Measurements from ENCODE around the gene HGD.
"Not testable (repeated sequence)": the region's sequence is repeated elsewhere in the genome, so short reads cannot be mapped to it uniquely, and the experiment has no call there.

HGD gene

GRCh38 chr3:120652281-120652680 is 29.8 kb downstream of the HGD start:
- Histone ChIP-seq H3K36me3 (ENCODE audit: control insufficient read depth, insufficient read depth, low read length) (no peaks in the 10 kb centered on the region), H3K27ac (ENCODE audit: low read depth, low read length, severe bottlenecking) (no peak overlapping the region), H3K9me3 (ENCODE audit: control insufficient read depth, low read length) (no peaks in the 10 kb centered on the region), H3K4me3 (ENCODE audit: extremely low read depth, insufficient read depth, low read length, poor library complexity, severe bottlenecking) (no peak overlapping the region), H3K4me1 (ENCODE audit: control insufficient read depth, insufficient read depth, low read length, poor library complexity, severe bottlenecking) (no peaks in the 10 kb centered on the region)
- 100% methylated on average over 1 of the region's 3 CpGs; no CpG with 5 or more reads in 1 of the 2 experiments for WGBS, 2 experiments (ENCODE audit: insufficient coverage in 2 of 2)

- H3K9me3 ChIP-seq (ENCODE audit: control insufficient read depth, low read length): no peaks in the 10 kb centered on the region
- H3K4me3 ChIP-seq (ENCODE audit: extremely low read depth, insufficient read depth, low read length, poor library complexity, severe bottlenecking): no peak overlapping the region
- H3K4me1 ChIP-seq (ENCODE audit: control insufficient read depth, insufficient read depth, low read length, poor library complexity, severe bottlenecking): no peaks in the 10 kb centered on the region
- 75 to 87% methylated on average over 1 of the region's 2 CpGs for WGBS, 2 experiments (ENCODE audit: insufficient coverage in 2 of 2)
- no peaks in the 10 kb centered on the region for H3K36me3 ChIP-seq (ENCODE audit: control insufficient read depth, insufficient read depth, low read length)
- H3K27ac ChIP-seq (ENCODE audit: low read depth, low read length, severe bottlenecking): no peak overlapping the region
These were observed 31.7 kb downstream of the HGD start for GRCh38 chr3:120650311-120650710.

DNA sequence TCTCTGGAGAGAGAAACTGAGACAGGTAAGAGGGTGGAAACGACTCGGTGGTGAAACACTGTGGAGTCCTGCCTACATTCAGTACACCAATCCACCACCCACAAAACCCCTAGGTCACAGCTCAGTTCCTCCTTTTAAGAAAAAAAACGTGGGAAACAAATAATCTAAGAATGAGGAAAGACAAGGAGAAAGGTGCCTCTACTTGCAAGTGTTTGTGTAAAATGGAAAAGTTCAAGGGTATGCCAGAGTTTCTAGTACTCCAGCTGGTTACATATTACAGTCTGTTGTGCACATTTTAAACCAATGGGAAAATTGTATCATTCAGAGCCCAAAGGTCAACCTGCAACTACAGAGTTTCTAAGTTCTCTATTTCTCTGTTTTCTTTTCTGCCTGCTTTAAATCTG is 32.2 kb downstream of the HGD start:
- Histone ChIP-seq H3K4me1 (ENCODE audit: control insufficient read depth, insufficient read depth, low read length, poor library complexity, severe bottlenecking) (no peaks in the 10 kb centered on the region), H3K36me3 (ENCODE audit: control insufficient read depth, insufficient read depth, low read length) (no peaks in the 10 kb centered on the region), H3K4me3 (ENCODE audit: extremely low read depth, insufficient read depth, low read length, poor library complexity, severe bottlenecking) (no peak overlapping the region), H3K27ac (ENCODE audit: low read depth, low read length, severe bottlenecking) (no peak overlapping the region), H3K9me3 (ENCODE audit: control insufficient read depth, low read length) (no peaks in the 10 kb centered on the region)
- no CpG with 5 or more reads among the region's 3 CpGs for WGBS, 2 experiments (ENCODE audit: insufficient coverage in 2 of 2)

- WGBS, 2 experiments (ENCODE audit: insufficient coverage in 2 of 2): 86 to 90% methylated on average over 4 to 5 of the region's 5 CpGs
- no peak overlapping the region for H3K27ac ChIP-seq (ENCODE audit: low read depth, low read length, severe bottlenecking)
These were observed 33.7 kb downstream of the HGD start for GRCh38 chr3:120648290-120648689.

GRCh38 chr3:120646771-120647432 is 35.1 kb downstream of the HGD start:
- H3K4me3 ChIP-seq (ENCODE audit: extremely low read depth, insufficient read depth, low read length, poor library complexity, severe bottlenecking): no peak overlapping the region
- no peaks in the 10 kb centered on the region for H3K9me3 ChIP-seq (ENCODE audit: control insufficient read depth, low read length)
- 88 to 95% methylated on average over 3 to 4 of the region's 5 CpGs for WGBS, 2 experiments (ENCODE audit: insufficient coverage in 2 of 2)
- H3K27ac ChIP-seq (ENCODE audit: low read depth, low read length, severe bottlenecking): no peak overlapping the region
- no peaks in the 10 kb centered on the region for H3K36me3 ChIP-seq (ENCODE audit: control insufficient read depth, insufficient read depth, low read length)
- H3K4me1 ChIP-seq (ENCODE audit: control insufficient read depth, insufficient read depth, low read length, poor library complexity, severe bottlenecking): no peaks in the 10 kb centered on the region

More at GRCh38 chr3:120648290-120648689, 33.7 kb downstream of the HGD start:
- no peak overlapping the region for H3K4me3 ChIP-seq (ENCODE audit: extremely low read depth, insufficient read depth, low read length, poor library complexity, severe bottlenecking)
- H3K4me1 ChIP-seq (ENCODE audit: control insufficient read depth, insufficient read depth, low read length, poor library complexity, severe bottlenecking): no peaks in the 10 kb centered on the region
- no peaks in the 10 kb centered on the region for H3K36me3 ChIP-seq (ENCODE audit: control insufficient read depth, insufficient read depth, low read length)
- no peaks in the 10 kb centered on the region for H3K9me3 ChIP-seq (ENCODE audit: control insufficient read depth, low read length)

DNA sequence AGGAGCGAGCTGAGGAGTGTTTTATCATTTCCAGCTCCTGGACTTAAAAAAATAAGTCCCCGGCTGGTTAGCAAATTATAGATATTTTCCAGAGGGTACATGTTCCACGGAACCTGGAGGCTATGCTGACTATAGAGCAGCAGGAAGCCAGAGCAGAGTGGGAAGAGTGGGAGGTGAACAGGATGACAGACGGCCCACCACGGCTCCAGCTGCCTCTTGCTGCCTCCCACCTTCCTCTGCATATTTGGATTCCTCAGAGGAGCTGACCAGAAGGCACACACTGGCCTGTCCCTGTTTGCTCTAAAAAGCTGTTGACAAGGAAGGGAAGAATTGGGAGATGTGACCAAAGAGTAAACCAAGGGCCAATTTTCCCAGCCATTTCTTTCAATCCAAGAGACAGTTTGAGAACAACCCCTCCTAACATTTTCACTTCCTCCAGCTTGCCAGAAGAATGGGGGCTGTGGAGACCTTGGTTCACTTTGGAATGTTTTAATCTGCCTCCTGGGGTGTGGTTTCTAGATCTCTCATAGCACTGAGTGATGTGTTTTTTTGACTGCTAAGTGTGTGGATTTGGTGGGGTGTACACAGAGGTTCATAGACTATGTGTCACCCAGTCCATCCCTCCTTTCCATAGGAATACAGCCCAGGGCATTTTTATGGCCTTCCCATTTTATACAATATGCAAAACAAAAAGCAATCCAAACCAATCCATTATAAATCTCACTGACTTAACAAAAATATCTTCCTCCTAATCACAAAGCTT is 36.8 kb downstream of the HGD start:
- Histone ChIP-seq H3K4me1 (ENCODE audit: control insufficient read depth, insufficient read depth, low read length, poor library complexity, severe bottlenecking) (no peaks in the 10 kb centered on the region), H3K9me3 (ENCODE audit: control insufficient read depth, low read length) (no peaks in the 10 kb centered on the region), H3K27ac (ENCODE audit: low read depth, low read length, severe bottlenecking) (no peak overlapping the region), H3K36me3 (ENCODE audit: control insufficient read depth, insufficient read depth, low read length) (no peaks in the 10 kb centered on the region), H3K4me3 (ENCODE audit: extremely low read depth, insufficient read depth, low read length, poor library complexity, severe bottlenecking) (no peak overlapping the region)
- 83 to 94% methylated on average over 3 of the region's 5 CpGs for WGBS, 2 experiments (ENCODE audit: insufficient coverage in 2 of 2)

DNA sequence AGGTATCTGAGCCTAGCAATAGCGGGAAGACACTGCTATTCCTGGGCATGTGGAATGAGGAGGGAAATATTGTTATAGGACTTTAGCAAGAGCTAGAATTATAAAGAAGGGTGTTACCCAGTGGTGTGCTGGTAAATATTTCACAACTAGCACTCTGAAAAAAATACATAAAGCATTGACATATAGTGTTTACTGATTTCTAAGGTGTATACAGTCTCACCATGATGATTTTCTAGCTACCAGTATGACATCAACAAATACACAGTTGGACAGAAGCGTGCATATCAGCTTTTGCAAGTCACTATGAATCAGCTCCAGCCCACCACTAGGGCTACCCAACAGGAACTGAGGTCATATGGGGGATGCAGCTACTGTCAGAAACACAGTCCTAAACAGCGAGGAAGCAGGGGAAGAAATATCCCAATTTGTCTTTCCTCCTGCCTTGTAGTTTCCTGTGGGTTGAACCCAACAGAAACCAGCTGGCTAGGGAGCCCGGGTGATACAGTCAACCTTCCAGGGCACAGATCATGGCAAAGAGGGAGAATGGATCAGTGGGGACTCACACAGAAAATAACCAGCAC is 39.6 kb downstream of the HGD start:
- Histone ChIP-seq H3K4me3 (ENCODE audit: extremely low read depth, insufficient read depth, low read length, poor library complexity, severe bottlenecking) (no peak overlapping the region), H3K27ac (ENCODE audit: low read depth, low read length, severe bottlenecking) (peak overlapping the region; percentile 62)
- 100% methylated on average over 2 to 3 of the region's 4 CpGs for WGBS, 2 experiments (ENCODE audit: insufficient coverage in 2 of 2)

DNA sequence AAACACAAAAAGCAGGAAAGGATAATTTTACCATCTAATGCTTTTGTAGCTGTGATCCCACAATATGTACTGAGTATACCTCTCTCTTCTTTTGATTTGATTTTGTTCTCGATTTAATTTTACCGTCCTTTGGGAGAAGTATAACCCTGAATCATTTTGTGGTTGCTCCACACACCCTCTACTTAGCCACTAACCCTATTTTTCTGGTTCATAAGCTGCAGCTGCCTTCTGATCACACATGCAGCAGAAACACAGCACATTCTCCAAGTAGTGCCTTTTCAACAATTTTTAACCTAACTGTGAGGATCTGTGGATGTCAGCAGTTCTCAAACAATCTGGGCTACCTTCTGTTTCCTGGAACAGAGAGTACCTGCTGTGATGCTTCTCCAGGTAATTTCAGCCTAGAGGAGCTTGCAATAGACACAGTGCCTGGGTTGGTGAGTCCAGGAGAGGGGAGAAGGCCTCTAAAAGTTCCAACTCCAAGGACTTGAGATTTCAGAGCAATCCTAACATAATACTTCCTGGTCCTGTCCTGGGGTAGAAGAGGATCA is 40.3 kb downstream of the HGD start:
- no peaks in the 10 kb centered on the region for H3K4me1 ChIP-seq (ENCODE audit: control insufficient read depth, insufficient read depth, low read length, poor library complexity, severe bottlenecking)
- H3K36me3 ChIP-seq (ENCODE audit: control insufficient read depth, insufficient read depth, low read length): no peaks in the 10 kb centered on the region
- H3K4me3 ChIP-seq (ENCODE audit: extremely low read depth, insufficient read depth, low read length, poor library complexity, severe bottlenecking): no peak overlapping the region
- H3K27ac ChIP-seq (ENCODE audit: low read depth, low read length, severe bottlenecking): peak overlapping the region; percentile 62
- H3K9me3 ChIP-seq (ENCODE audit: control insufficient read depth, low read length): no peaks in the 10 kb centered on the region
- WGBS, 2 experiments (ENCODE audit: insufficient coverage in 2 of 2): 100% methylated on average over 1 to 2 of the region's 2 CpGs

More for the DNA sequence above, 39.6 kb downstream of the HGD start:
- H3K9me3 ChIP-seq (ENCODE audit: control insufficient read depth, low read length): no peaks in the 10 kb centered on the region
- no peaks in the 10 kb centered on the region for H3K4me1 ChIP-seq (ENCODE audit: control insufficient read depth, insufficient read depth, low read length, poor library complexity, severe bottlenecking)
- no peaks in the 10 kb centered on the region for H3K36me3 ChIP-seq (ENCODE audit: control insufficient read depth, insufficient read depth, low read length)

- Histone ChIP-seq H3K27ac (ENCODE audit: low read depth, low read length, severe bottlenecking) (no peak overlapping the region), H3K9me3 (ENCODE audit: control insufficient read depth, low read length) (no peaks in the 10 kb centered on the region), H3K36me3 (ENCODE audit: control insufficient read depth, insufficient read depth, low read length) (no peaks in the 10 kb centered on the region), H3K4me1 (ENCODE audit: control insufficient read depth, insufficient read depth, low read length, poor library complexity, severe bottlenecking) (no peaks in the 10 kb centered on the region), H3K4me3 (ENCODE audit: extremely low read depth, insufficient read depth, low read length, poor library complexity, severe bottlenecking) (no peak overlapping the region)
- 100% methylated on average over 1 of the region's 1 CpG; no CpG with 5 or more reads in 1 of the 2 experiments for WGBS, 2 experiments (ENCODE audit: insufficient coverage in 2 of 2)
These were observed 41.8 kb downstream of the HGD start for GRCh38 chr3:120640231-120640630.

GRCh38 chr3:120638820-120639219 is 43.2 kb downstream of the HGD start:
- H3K27ac ChIP-seq (ENCODE audit: low read depth, low read length, severe bottlenecking); H3K4me3 ChIP-seq (ENCODE audit: extremely low read depth, insufficient read depth, low read length, poor library complexity, severe bottlenecking); H3K4me1 ChIP-seq (ENCODE audit: control insufficient read depth, insufficient read depth, low read length, poor library complexity, severe bottlenecking); H3K9me3 ChIP-seq (ENCODE audit: control insufficient read depth, low read length); H3K36me3 ChIP-seq (ENCODE audit: control insufficient read depth, insufficient read depth, low read length): not testable (repeated sequence)
- 82 to 100% methylated on average over 2 to 3 of the region's 4 CpGs for WGBS, 2 experiments (ENCODE audit: insufficient coverage in 2 of 2)
